ENCODE measurements around the gene WDR64.

The WDR64 gene

GRCh38 chr1:241808265-241808664 is 156.2 kb downstream of the WDR64 start:
- no peak overlapping the region for H3K4me3 ChIP-seq (ENCODE audit: low read length)
- H3K79me2 ChIP-seq (ENCODE audit: low read length), result no peaks in the 10 kb centered on the region
- H3K36me3 ChIP-seq (replicated peaks; ENCODE audit: low read depth, low read length), result no peaks in the 10 kb centered on the region
- peaks cover 14% of the 10 kb centered on the region for H3K4me1 ChIP-seq (ENCODE audit: low read length)
- H3K27ac ChIP-seq (ENCODE audit: low read length), result no peak overlapping the region
- no peaks in the 10 kb centered on the region for H4K20me1 ChIP-seq (ENCODE audit: insufficient read depth, low read length)
- H3K9ac ChIP-seq (ENCODE audit: low read length), result no peak overlapping the region
- no peaks in the 10 kb centered on the region for H3K9me3 ChIP-seq (ENCODE audit: insufficient read depth, low read length)
- TF ChIP-seq EZH2phosphoT487 (IDR thresholded peaks at IDR 0.05; ENCODE audit: low read depth) (no peak), CTCF (IDR thresholded peaks at IDR 0.05; ENCODE audit: low read depth, low read length) (no peak)
- H3K27me3 ChIP-seq (ENCODE audit: low read depth, low read length), result no peaks in the 10 kb centered on the region
- H2AFZ ChIP-seq (ENCODE audit: low read depth, low read length), result no peak overlapping the region
- H3K4me2 ChIP-seq (ENCODE audit: low read length), result no peak overlapping the region

DNA sequence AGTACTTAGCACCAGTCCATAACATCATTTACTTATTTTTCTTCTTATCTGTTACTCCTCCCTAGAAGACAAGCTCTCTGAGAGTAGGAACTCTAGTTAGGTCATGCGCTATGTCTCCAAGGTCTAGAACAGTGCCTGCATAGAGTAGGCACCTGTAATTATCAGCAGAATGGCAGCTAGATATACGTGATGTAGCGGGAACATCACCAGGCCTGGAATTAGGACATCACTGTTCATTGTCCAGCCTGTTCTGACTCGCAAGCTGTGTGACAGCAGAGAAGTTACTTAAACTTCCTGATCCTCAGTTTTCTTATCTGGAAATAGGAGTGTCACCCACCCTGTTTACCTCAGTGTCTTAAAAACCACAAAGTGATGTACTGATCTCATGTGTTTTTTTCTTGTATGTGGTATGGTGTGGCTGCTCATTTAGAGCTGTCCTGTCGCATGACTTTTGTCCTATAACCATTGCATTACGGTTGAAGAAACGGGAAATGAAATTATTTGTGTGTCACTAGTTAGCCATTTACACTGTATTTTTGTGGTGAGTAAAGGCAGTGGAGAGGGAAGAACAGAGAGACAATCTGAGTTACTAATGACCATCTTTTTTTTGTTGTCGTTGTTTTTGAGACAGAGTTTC is 158.8 kb downstream of the WDR64 start:
- Histone ChIP-seq H3K36me3 (replicated peaks; ENCODE audit: low read depth, low read length) (no peaks in the 10 kb centered on the region), H3K27ac (ENCODE audit: low read length) (no peak overlapping the region), H3K79me2 (ENCODE audit: low read length) (no peaks in the 10 kb centered on the region), H3K4me2 (ENCODE audit: low read length) (peak overlapping the region; percentile 51), H2AFZ (ENCODE audit: low read depth, low read length) (peak overlapping the region; percentile 14; the same call in 1 of the 2 replicates), H3K9ac (ENCODE audit: low read length) (no peak overlapping the region), H3K27me3 (ENCODE audit: low read depth, low read length) (no peaks in the 10 kb centered on the region), H4K20me1 (ENCODE audit: insufficient read depth, low read length) (no peaks in the 10 kb centered on the region), H3K4me1 (ENCODE audit: low read length) (peaks cover 14% of the 10 kb centered on the region), H3K9me3 (ENCODE audit: insufficient read depth, low read length) (no peaks in the 10 kb centered on the region), H3K4me3 (ENCODE audit: low read length) (peak overlapping the region; percentile 2; the same call in 1 of the 2 replicates)
- TF ChIP-seq CTCF (IDR thresholded peaks at IDR 0.05; ENCODE audit: low read depth, low read length), result no peak
- no peak for TF ChIP-seq EZH2phosphoT487 (IDR thresholded peaks at IDR 0.05; ENCODE audit: low read depth)

DNA sequence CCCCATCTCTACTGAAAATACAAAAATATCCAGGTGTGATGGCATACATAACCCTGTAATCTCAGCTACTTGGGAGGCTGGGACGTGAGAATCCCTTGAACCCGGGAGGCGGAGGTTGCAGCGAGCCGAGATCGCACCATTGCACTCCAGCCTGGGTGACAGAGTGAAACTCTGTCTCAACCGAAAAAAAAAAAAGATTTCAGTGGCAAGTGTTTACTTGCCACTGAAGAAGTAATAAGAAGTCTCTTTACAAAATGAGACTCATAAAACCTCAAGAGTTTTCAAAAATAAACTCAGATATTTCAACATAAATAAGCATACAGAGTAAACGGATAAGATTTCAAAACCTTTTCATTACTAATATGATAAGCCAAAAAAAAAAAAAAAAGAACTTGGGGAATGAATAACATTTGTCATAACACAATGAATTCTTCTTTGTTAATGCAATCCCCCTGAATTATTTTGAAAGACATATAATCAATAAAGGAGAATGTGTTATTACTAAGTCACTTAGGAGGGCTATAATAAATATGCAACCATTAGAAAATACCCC is 161.8 kb downstream of the WDR64 start:
- H3K4me1 ChIP-seq (ENCODE audit: low read length), result peaks cover 33% of the 10 kb centered on the region
- no peaks in the 10 kb centered on the region for H3K9me3 ChIP-seq (ENCODE audit: insufficient read depth, low read length)
- 0 out of 2 replicates have a peak, but pooled peaks cover 5% of the 10 kb centered on the region for H3K27me3 ChIP-seq (ENCODE audit: low read depth, low read length)
- no peak overlapping the region for H3K27ac ChIP-seq (ENCODE audit: low read length)
- no peak overlapping the region for H3K4me3 ChIP-seq (ENCODE audit: low read length)
- TF ChIP-seq CTCF (IDR thresholded peaks at IDR 0.05; ENCODE audit: low read depth, low read length), result no peak
- TF ChIP-seq EZH2phosphoT487 (IDR thresholded peaks at IDR 0.05; ENCODE audit: low read depth), result no peak
- no peak overlapping the region for H3K9ac ChIP-seq (ENCODE audit: low read length)
- no peaks in the 10 kb centered on the region for H4K20me1 ChIP-seq (ENCODE audit: insufficient read depth, low read length)
- H3K4me2 ChIP-seq (ENCODE audit: low read length), result no peak overlapping the region
- H3K36me3 ChIP-seq (replicated peaks; ENCODE audit: low read depth, low read length), result no peaks in the 10 kb centered on the region
- H3K79me2 ChIP-seq (ENCODE audit: low read length), result no peaks in the 10 kb centered on the region
- no peak overlapping the region for H2AFZ ChIP-seq (ENCODE audit: low read depth, low read length)

GRCh38 chr1:241816008-241816407 is 163.9 kb downstream of the WDR64 start:
- Histone ChIP-seq H3K4me3 (ENCODE audit: low read length) (no peak overlapping the region), H3K79me2 (ENCODE audit: low read length) (no peaks in the 10 kb centered on the region), H3K27me3 (ENCODE audit: low read depth, low read length) (peaks cover 8% of the 10 kb centered on the region; the same call in 1 of the 2 replicates), H4K20me1 (ENCODE audit: insufficient read depth, low read length) (no peaks in the 10 kb centered on the region), H3K9me3 (ENCODE audit: insufficient read depth, low read length) (no peaks in the 10 kb centered on the region), H2AFZ (ENCODE audit: low read depth, low read length) (no peak overlapping the region), H3K4me2 (ENCODE audit: low read length) (no peak overlapping the region), H3K36me3 (replicated peaks; ENCODE audit: low read depth, low read length) (no peaks in the 10 kb centered on the region), H3K9ac (ENCODE audit: low read length) (no peak overlapping the region), H3K27ac (ENCODE audit: low read length) (no peak overlapping the region), H3K4me1 (ENCODE audit: low read length) (peaks cover 26% of the 10 kb centered on the region)
- TF ChIP-seq CTCF (IDR thresholded peaks at IDR 0.05; ENCODE audit: low read depth, low read length) (no peak), EZH2phosphoT487 (IDR thresholded peaks at IDR 0.05; ENCODE audit: low read depth) (no peak)

All from OCI-LY3 (cell line).